ENCODE data around the gene C12orf43. TPM values are rescaled to one million over a fixed set of nuclear protein-coding genes. Genes with fewer than 3 reads are reported as not detected.

The C12orf43 gene
- total RNA-seq, 1 donor from 2014 or later, result 14.7 TPM

Other genes starting within 250 kb of the C12orf43 start
- gene SPPL3, start 112.1 kb downstream of the C12orf43 start, total RNA-seq, result 50.7 TPM
- 12.0 TPM for gene HNF1A, start 37.9 kb downstream of the C12orf43 start, total RNA-seq
- gene OASL, start 22.8 kb upstream of the C12orf43 start, total RNA-seq, result 3.1 TPM
- 7.7 TPM for gene P2RX7, start 116.4 kb upstream of the C12orf43 start, total RNA-seq
- 66.6 TPM for gene P2RX4, start 193.6 kb upstream of the C12orf43 start, total RNA-seq